WTC11 (cell line): Measurements from ENCODE around the gene RITA1.

ENCODE experiments used
- CREM ChIP-seq: sonication (generic); formaldehyde crosslinking; IDR thresholded peaks from 2 replicates; pipeline ENCODE4 v1.8.1; 2022; ENCODE audit warnings: mild to moderate bottlenecking, missing genetic modification reagents, moderate library complexity
- CTCF ChIP-seq: fragments of 200-600 bp; IDR thresholded peaks from 2 replicates; pipeline ENCODE4 v1.8.0; 2022; ENCODE audit warnings: antibody characterized with exemption
- MAX ChIP-seq: sonication (generic); formaldehyde crosslinking; IDR thresholded peaks from 2 replicates; pipeline ENCODE4 v1.8.0; 2022; ENCODE audit warnings: mild to moderate bottlenecking, missing genetic modification reagents
- NFYB ChIP-seq: sonication (generic); formaldehyde crosslinking; conservative IDR thresholded peaks from 2 replicates; pipeline ENCODE4 v1.8.0; 2022; ENCODE audit warnings: low read depth, missing genetic modification reagents
- USF2 ChIP-seq: sonication (generic); formaldehyde crosslinking; IDR thresholded peaks from 2 replicates; pipeline ENCODE4 v1.8.1; 2023; ENCODE audit warnings: mild to moderate bottlenecking, missing genetic modification reagents, moderate library complexity

- TF ChIP-seq NFYB (CRISPR knock-in tag) (no peak), CTCF (no peak), USF2 (CRISPR knock-in tag) (no peak), MAX (CRISPR knock-in tag) (no peak), CREM (CRISPR knock-in tag) (no peak)
Measured at GRCh38 chr12:113164014-113164413, 21.5 kb upstream of the RITA1 start.
